Fibroblast of skin of left quadriceps (primary cell): Measurements from ENCODE around the gene MPRIP.
A peak's percentile ranks its signal among the peaks of the same experiment; 100 is the strongest.
"Not testable (repeated sequence)": the region's sequence is repeated elsewhere in the genome, so short reads cannot be mapped to it uniquely, and the experiment has no call there.

Source experiments
- DNase-seq, 2 experiments: peaks; one replicate each; pipeline ENCODE4 v3.0.0-alpha.2; 2013; ENCODE audit warnings: low read depth in 2 of 2

Gene MPRIP

GRCh38 chr17:17183744-17184143 lies 141.5 kb downstream of the MPRIP start:
- no peak for DNase-seq

- DNase-seq = not testable (repeated sequence)
These were observed 142.9 kb downstream of the MPRIP start for GRCh38 chr17:17184985-17185757.

DNA sequence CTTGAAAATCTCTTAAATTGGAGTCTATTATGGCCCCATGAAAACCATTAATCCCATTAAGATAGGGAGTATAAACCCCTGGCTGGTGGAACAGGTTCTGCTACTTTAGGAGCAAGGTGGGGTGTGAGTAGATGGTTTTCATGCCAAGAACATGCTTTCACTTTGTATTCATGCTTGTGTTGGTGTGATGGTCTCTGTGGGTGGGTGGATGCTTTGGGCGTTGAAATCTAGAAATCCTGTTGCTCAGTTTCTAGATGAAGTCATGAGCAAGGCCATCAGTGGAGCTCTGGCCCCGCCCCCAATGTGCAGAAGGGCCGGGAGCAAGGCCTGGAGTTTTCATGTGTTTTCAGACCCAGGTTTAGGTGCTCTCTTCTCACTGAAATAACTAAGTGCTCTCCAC lies 143.8 kb downstream of the MPRIP start:
- DNase-seq = no peak

GRCh38 chr17:17186551-17187505 lies 144.6 kb downstream of the MPRIP start:
- DNase-seq = no peak

DNA sequence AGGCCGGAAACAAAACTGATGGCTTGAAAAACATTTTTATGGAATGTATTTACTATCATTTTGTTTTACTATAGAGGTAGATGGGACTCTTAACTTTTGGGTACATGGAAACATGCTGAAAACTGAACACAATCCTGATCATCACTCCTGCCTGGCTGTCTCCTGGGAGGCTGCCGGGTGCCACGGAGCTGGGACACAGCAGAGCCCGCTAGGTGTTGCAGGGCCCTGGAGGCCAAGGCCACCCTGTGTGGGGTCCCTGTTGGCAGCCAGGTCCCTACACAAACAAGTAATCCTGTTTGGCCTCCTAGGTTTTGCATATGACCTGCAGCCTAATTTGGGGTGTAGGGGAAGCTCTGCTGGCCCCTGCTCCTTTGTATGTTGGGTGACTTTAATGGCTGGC lies 146.3 kb downstream of the MPRIP start:
- DNase-seq = no peak

DNA sequence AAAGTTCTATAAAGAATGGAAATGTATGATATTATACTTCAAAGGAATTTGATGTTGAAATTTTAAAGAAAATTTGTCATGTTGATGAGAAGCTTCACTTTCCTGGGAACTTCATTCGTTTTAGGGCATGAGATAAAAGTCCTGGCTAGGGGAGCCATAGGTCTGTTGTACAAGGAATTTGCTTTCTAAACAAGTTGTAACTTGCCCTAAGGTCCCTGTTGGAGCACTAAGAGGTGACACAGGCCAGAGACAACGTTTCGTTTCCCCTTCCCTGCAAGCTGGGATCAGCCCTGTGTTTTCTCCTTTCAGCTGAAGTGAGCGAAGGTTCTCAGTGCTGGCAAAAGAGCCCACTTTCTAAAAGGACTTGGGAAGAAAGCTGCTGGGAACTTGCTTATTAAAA lies 147.3 kb downstream of the MPRIP start:
- no peak for DNase-seq

DNA sequence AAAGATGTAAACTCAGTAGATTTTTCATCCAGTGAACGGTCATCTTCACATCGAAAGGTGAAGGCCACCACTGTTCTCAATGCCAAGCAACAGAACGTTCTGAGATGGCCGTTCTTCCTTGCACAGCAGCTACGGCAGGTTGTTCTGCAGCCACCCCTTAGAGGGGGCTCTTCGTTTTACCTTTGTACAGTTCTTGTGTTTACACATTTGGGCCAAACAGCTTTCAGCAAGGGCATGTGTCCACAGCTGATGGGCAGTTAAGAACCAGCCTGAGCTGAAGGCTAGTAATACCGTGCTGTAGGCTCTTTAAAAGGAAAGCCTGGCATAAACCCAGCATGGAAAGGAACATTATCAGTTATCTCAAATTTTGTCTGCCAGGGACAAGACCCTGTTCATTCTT lies 147.9 kb downstream of the MPRIP start:
- DNase-seq = no peak

- peak; percentile 46 to 51 for DNase-seq
These were observed 149.1 kb downstream of the MPRIP start for GRCh38 chr17:17191346-17191792.

GRCh38 chr17:17191961-17192381 lies 149.7 kb downstream of the MPRIP start:
- DNase-seq = no peak

GRCh38 chr17:17195466-17195865 lies 153.2 kb downstream of the MPRIP start:
- DNase-seq = not testable (repeated sequence)

DNA sequence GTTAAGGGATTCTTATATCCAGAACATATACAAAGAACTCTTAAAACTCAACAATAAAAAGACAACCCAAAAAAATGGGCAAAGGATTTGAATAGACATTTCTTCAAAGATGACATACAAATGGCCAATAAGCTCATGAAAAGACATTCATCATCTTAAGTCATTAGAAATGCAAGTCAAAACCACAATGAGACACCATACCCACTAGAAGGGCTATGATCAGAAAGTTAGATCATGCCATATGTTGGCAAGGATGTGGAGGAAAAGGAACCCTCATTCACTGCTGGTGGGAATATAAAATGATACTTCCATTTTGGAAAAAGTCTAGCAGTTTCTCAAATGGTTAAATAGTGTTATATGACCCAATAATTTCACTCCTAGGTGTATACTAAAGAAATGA lies 154.5 kb downstream of the MPRIP start:
- no peak for DNase-seq

DNA sequence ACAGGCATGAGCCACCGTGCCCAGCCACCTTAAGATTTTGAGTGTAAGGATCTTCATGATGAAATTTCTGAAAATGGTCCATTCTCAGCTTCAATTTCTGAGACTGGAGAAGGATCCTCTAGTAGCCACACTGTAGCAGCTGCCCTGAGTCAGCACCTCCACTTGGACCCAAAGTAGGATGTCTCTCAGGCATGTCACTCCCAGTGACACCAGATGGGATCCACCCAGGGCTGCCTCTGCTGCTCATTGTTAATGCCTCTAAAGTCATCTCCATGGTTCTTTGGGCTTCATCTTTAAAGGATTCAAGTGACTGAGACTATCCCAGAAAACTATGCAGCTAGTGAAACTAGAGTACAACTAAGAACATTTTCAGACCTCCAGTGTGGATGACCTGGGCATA lies 156.0 kb downstream of the MPRIP start:
- no peak for DNase-seq

- no peak for DNase-seq
These were observed 158.1 kb downstream of the MPRIP start for GRCh38 chr17:17200311-17200710.

GRCh38 chr17:17200831-17201230 lies 158.6 kb downstream of the MPRIP start:
- no peak for DNase-seq

DNA sequence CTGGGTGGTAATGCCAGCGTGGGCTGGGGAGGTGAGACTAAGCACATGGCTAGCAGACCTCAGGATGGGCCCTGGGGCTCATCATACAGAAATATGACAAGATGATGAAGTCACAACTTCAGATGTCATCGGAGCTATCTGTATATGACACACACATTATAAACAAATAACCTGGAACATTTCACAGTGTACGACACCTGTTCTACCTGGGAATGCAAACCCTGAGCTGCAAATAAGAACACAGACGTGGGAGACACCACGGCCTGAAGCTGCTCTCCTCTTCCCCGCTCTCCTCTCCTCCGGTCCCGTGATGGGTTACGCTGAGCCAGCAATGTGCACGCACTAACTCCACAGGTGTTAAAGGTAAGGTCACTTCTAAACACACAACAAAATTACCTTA lies 159.0 kb downstream of the MPRIP start:
- DNase-seq = no peak

DNA sequence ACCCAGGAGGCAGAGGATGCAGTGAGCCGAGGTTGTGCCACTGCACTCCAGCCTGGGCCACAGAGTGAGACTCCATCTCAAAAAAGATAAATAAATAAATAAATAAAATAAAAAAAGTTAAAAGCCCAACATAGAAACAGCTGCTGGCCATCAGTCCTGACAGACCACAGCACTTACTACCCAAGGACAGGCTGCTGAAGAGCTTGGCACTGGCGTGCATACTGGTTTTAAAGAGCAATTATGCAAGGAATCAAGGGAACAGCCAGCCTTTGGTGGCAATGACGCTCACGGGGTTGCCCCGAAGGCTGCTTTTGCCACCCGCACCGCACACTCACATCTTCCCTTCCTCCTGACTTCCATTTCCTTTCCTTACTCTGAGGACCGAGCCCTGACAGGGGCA lies 159.7 kb downstream of the MPRIP start:
- DNase-seq = no peak

GRCh38 chr17:17203173-17203730 lies 161.0 kb downstream of the MPRIP start:
- no peak for DNase-seq

DNA sequence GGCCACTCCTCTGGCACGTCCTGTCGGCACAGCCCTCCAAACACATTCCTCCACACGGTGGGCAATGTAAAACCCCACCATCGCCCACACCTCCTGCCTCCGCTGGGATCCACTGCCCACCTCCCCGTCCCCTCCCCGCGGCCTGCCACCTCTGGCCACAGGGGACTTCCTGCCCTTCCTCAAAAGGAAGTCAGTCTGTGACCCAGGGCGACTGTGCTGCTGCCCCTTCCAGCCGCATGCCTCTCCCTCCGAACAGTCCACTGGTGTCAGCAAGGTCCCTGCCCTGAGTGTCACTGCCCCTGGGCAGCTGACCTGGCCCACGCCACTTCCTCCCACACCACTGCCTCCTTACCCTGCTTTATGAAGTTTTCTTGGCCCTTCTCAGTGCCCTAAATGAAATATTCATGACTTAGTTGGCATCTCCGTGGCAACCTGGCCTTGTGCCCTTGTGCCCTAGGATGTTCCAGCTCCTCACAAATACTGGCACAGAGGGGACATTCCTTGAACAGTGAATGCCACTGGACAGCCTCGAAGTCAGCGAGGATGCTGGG lies 161.9 kb downstream of the MPRIP start:
- no peak for DNase-seq

- DNase-seq = no peak
These were observed 162.5 kb downstream of the MPRIP start for GRCh38 chr17:17204635-17205231.

GRCh38 chr17:17205368-17206123 lies 163.3 kb downstream of the MPRIP start:
- DNase-seq = no peak
